ENCODE results near the gene CCDC61. TPM values are rescaled to one million over a fixed set of nuclear protein-coding genes. Genes with fewer than 3 reads are reported as not detected.

Gene CCDC61
- total RNA-seq, 1 donor from 2014 or later = 15.4 TPM

DNA sequence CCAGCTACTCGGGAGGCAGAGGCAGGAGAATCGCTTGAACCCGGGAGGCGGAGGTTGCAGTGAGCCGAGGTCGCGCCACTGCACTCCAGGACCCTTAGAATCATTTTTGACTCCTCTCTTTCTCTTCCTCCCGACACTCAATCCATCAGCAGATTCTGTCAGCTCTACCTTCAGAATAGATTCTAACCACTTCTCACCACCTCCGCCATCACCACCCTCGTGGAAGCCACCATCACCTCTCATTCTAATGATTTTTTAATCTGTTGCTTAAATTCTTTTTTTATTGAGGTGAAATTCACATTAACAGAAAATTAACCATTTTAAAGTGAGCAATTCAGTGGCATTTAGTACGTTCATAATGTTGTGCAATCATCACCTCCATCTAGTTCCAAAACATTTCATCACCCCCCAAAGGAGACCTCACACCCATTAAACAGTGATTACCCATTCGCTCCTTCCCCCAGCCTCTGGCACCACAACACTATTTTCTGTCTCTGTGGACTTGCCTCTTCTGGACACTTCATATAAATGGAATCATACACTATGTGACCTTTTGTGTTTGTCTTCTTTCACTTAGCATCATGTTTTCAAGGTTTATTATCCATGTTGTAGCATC lies 5.0 kb upstream of the CCDC61 start:
- Histone ChIP-seq H3K36me3 (no peaks in the 10 kb centered on the region), H3K9me3 (no peaks in the 10 kb centered on the region), H3K27ac (no peak overlapping the region), H3K27me3 (no peaks in the 10 kb centered on the region), H3K4me3 (no peak overlapping the region), H3K4me1 (peaks cover 5% of the 10 kb centered on the region)
- TF ChIP-seq, protein P1, sequence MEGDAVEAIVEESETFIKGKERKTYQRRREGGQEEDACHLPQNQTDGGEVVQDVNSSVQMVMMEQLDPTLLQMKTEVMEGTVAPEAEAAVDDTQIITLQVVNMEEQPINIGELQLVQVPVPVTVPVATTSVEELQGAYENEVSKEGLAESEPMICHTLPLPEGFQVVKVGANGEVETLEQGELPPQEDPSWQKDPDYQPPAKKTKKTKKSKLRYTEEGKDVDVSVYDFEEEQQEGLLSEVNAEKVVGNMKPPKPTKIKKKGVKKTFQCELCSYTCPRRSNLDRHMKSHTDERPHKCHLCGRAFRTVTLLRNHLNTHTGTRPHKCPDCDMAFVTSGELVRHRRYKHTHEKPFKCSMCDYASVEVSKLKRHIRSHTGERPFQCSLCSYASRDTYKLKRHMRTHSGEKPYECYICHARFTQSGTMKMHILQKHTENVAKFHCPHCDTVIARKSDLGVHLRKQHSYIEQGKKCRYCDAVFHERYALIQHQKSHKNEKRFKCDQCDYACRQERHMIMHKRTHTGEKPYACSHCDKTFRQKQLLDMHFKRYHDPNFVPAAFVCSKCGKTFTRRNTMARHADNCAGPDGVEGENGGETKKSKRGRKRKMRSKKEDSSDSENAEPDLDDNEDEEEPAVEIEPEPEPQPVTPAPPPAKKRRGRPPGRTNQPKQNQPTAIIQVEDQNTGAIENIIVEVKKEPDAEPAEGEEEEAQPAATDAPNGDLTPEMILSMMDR (IDR thresholded peaks at IDR 0.05) = no peak
- DNase-seq (no peak), ATAC-seq (no peak)
- intact Hi-C loops (cut with DNase I) = no loop called here

DNA sequence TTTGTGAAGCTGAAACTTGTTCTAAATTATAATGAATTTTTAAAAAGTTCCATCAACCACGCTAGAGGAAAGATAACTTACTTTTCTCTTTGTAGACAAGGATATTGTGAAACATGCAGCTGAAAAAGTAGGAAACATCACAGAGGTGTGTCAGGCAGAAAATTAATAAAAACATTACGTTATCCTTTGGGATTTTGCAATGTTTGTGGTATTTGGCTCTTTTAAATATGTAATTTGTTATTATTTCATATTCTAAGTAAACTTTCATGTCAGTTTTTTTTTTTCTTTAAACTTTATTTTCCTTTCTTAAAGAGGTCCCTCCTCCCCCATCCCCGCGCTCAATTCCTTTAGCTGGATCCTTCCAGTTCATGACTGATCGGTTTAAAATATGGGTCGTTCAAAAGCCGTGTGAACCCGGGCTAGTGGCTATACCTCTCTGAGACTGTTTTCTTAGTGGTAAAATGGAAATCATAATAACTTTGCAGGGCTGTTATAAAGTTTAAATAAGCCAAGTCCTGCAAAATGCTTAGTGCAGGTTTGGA lies 740 bp upstream of the CCDC61 start:
- intact Hi-C loops (cut with DNase I) = no loop called here
- no peak for ATAC-seq

DNA sequence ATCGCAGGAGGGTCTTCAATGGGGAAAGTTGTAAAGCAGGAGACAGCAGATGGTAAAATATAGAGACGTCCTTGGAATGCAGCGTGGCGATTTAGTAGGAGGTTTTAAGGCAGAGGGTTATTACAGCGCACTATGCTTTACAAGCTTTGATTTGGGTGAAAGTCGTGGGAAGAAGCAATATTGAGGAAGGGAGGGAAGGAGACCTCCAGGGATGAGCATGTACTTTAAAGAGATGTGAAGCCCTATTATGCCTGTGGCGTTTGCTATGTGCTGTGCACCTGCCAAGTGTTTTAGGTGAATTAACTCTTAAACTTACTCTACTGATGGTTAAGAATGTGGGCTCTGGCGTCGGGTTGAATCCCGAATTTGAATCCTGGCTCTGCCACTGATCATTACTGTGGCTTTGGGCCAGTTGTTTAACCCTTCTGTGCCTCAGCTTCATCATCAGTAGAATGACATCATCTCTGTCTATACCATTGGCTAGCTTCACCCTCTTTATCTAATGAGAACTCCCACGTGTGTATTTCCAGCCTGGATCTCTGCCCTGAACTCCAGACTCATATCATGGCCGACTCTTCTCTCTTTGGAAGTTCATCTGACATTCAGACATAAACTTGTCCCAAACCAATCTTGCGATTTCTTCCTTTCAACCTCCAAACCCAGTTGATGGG lies 583 bp downstream of the CCDC61 start:
- intact Hi-C loops (cut with DNase I) = no loop called here
- no peaks in the 10 kb centered on the region for H3K36me3 ChIP-seq
- ATAC-seq (no peak), DNase-seq (no peak)
- TF ChIP-seq, protein P1 (IDR thresholded peaks at IDR 0.05) = no peak
- H3K27ac ChIP-seq = peak overlapping the region; percentile 83
- no peaks in the 10 kb centered on the region for H3K27me3 ChIP-seq
- H3K4me1 ChIP-seq = peaks cover 11% of the 10 kb centered on the region
- no peaks in the 10 kb centered on the region for H3K9me3 ChIP-seq
- peak overlapping the region; percentile 83 for H3K4me3 ChIP-seq

More for the DNA sequence above, 740 bp upstream of the CCDC61 start:
- TF ChIP-seq, protein P1 (IDR thresholded peaks at IDR 0.05) = no peak
- Histone ChIP-seq H3K27me3 (no peaks in the 10 kb centered on the region), H3K4me1 (peaks cover 11% of the 10 kb centered on the region), H3K9me3 (no peaks in the 10 kb centered on the region), H3K27ac (no peak overlapping the region), H3K4me3 (peak overlapping the region; percentile 83), H3K36me3 (no peaks in the 10 kb centered on the region)
- DNase-seq = no peak

DNA sequence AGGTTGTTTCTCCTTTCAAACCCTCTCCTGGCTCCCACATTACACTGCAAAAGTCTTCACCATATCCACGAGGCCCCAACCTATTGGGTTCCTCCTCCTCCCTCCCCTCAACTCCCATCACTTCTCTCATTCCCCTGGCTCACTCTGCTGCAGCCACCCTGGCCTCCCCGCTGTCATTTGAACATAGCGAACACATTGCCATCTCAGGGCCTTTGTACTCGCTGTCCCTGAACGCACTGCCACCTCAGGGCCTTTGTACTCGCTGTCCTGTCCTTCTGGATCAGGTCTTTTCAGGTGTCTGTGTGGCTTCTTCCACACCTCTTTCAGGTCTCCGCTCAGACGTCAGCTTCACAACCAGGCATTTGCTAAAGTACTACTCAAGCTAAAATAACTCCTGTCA lies 1.7 kb downstream of the CCDC61 start:
- Histone ChIP-seq H3K36me3 (no peaks in the 10 kb centered on the region), H3K9me3 (no peaks in the 10 kb centered on the region), H3K27ac (no peak overlapping the region), H3K4me3 (no peak overlapping the region), H3K4me1 (peaks cover 11% of the 10 kb centered on the region), H3K27me3 (no peaks in the 10 kb centered on the region)
- intact Hi-C loops (cut with DNase I) = no loop called here
- DNase-seq (no peak), ATAC-seq (no peak)
- TF ChIP-seq, protein P1 (IDR thresholded peaks at IDR 0.05) = no peak

DNA sequence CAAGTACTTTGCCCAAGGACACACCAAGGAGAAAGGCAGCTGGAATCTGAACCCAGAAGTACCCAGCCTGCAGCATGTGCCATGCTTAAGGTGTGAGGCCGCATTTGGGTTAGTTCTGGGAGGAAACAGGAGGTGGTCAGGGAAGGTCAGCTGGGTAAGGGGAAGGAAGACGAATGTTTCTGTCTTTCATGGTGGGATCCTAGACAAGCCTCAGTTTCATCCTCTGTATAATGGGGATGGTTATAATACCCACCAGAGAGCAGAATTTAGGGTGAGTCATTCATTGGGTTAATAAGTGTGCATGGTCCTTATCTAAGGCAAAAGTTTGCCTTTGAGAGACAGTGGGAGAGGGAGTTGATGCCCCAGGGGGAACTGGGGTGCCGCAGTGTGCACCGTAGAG lies 3.6 kb downstream of the CCDC61 start:
- TF ChIP-seq, protein P1 (IDR thresholded peaks at IDR 0.05) = no peak
- no peak for DNase-seq
- Histone ChIP-seq H3K27ac (no peak overlapping the region), H3K9me3 (no peaks in the 10 kb centered on the region), H3K4me1 (peaks cover 11% of the 10 kb centered on the region), H3K4me3 (no peak overlapping the region), H3K36me3 (peaks cover 4% of the 10 kb centered on the region), H3K27me3 (no peaks in the 10 kb centered on the region)
- ATAC-seq = no peak
- intact Hi-C loops (cut with DNase I) = no loop called here
